Muscle of leg (tissue), 11 donors: Measurements from ENCODE around the gene BCR. TPM values are rescaled to one million over a fixed set of nuclear protein-coding genes. Genes with fewer than 3 reads are reported as not detected.
"Not testable (repeated sequence)": the region's sequence is repeated elsewhere in the genome, so short reads cannot be mapped to it uniquely, and the experiment has no call there.

Experiments
- DNase-seq: peaks from one replicate; pipeline ENCODE4 v3.0.0; 2013
- H3K27ac ChIP-seq: one replicate; pipeline ENCODE4 v1.5.1; 2013; ENCODE audit warnings: mild to moderate bottlenecking, low read length, control low read depth
- H3K27me3 ChIP-seq: one replicate; pipeline ENCODE4 v1.6.1; 2013; ENCODE audit warnings: low read length; ENCODE audit not compliant: control insufficient read depth, insufficient read depth
- H3K36me3 ChIP-seq: one replicate; pipeline ENCODE4 v1.6.1; 2013; ENCODE audit warnings: low read length; ENCODE audit not compliant: control insufficient read depth, insufficient read depth
- H3K4me1 ChIP-seq: one replicate; pipeline ENCODE4 v1.6.1; 2013; ENCODE audit warnings: low read length; ENCODE audit not compliant: control insufficient read depth, insufficient read depth
- H3K4me3 ChIP-seq: one replicate; pipeline ENCODE4 v1.5.1; 2013; ENCODE audit warnings: low read length, control low read depth
- H3K9me3 ChIP-seq: replicated peaks from 2 replicates; pipeline ENCODE4 v1.6.1; 2013; ENCODE audit warnings: low read depth, low read length; ENCODE audit not compliant: control insufficient read depth
- WGBS: methylation state at CpG from one replicate; pipeline ENCODE4 v1.1.5; 2013; ENCODE audit warnings: missing lambda C conversion rate; ENCODE audit not compliant: insufficient coverage; 5-methylcytosine and 5-hydroxymethylcytosine counted together
- polyA plus RNA-seq, 8 donors: library from polyadenylated mRNA; unstranded; fragments of 120-200 nt; gene quantifications; one replicate each; pipeline versions ENCODE4 v1.2.1 to v1.2.3, GENCODE V29; 2013; ENCODE audit warnings: inconsistent platforms in 1 of 8, low replicate concordance in 1 of 8; ENCODE audit not compliant: insufficient read length in 8 of 8, insufficient read depth in 1 of 8
- total RNA-seq: library from RNA; stranded (reverse); fragments of 120-200 nt; gene quantifications from one replicate; pipeline ENCODE4 v1.2.4, GENCODE V29; 2013

BCR gene
- total and polyA plus RNA-seq, 9 donors: 12.7 to 27.0 (median 17.7) TPM

DNA sequence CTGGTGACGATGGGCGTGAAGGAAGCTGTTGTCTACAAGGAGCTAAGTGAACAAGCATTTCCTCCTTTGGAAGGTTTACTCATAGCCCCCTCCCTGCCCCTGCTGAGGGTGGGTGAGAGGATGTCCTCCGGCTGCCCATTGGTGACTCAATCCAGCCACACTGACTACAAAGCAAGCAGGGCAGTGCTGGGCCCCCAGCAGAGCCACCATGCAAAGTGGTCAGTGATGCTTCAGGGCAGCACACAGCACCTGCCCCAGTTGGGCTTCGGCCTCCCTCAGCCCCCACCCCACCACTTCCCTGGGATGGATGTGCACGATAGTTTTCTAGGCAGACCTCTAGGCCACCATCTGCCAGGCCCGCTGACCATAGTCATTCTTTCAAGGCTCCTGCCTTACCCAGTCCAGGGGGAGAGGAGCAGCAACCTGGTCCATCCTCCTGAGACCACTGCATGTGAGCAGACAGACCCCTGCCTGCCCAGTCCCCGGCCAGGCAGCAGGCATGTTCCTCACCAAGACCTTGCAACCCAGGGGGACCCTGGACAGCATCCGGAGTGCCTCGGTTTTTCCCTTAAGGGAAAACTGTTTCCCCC lies 125.1 kb downstream of the BCR start:
- Histone ChIP-seq H3K9me3 (no peaks in the 10 kb centered on the region), H3K27me3 (no peaks in the 10 kb centered on the region), H3K4me1 (no peaks in the 10 kb centered on the region), H3K36me3 (peaks cover 14% of the 10 kb centered on the region), H3K4me3 (no peak overlapping the region), H3K27ac (no peak overlapping the region)
- no peak for DNase-seq
- WGBS: 82% methylated on average over 7 of the region's 9 CpGs

DNA sequence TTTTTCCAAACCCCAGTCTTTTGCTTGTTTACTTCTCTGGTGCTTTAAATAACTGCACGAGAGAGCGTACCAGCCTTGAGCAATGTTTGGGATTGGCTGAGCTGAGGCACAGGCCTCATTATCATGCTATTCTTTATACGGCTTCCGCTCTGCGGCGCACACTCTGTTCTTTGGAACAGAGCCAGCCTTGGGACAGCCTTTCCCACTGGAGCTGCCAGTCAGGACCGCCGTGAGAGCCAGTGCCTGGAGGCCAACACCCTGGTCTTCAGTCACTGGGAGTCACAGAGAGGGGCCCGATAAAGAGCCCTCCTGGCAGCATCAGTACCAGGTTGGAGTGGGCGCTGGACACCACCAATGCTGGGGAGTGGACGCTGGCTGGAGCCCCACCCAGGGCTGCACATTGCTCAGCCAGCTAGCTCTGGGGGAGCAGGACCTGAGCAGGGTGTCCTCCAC lies 125.6 kb downstream of the BCR start:
- no peaks in the 10 kb centered on the region for H3K4me1 ChIP-seq
- 81% methylated on average over 9 of the region's 11 CpGs for WGBS
- H3K27me3 ChIP-seq: no peaks in the 10 kb centered on the region
- peaks cover 14% of the 10 kb centered on the region for H3K36me3 ChIP-seq
- no peak overlapping the region for H3K27ac ChIP-seq
- DNase-seq: peak; percentile 38
- H3K4me3 ChIP-seq: no peak overlapping the region
- H3K9me3 ChIP-seq: no peaks in the 10 kb centered on the region

DNA sequence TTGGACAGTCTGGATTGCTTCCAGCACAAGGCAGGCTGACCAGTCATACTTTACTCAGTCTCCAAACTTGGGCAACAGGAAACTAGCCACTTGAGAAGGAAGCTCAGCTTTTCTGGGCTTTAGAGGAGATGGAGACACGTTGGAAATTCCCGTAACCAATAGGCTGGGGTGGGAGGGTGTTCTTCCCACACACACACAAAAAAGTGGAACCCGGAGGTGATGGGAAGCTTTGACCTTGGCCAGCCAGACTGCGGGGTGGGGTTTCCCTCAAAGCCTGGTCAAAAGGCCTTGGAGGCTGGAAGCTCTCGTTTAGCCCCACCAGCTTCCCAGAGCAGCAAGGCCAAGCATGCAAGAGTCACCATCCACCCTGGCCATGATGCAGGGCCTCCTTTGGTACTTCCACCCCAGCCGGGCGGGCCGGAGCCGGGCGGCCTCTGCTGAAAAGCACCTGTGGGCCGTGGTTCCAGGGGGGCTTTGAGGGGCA lies 126.2 kb downstream of the BCR start:
- H3K4me1 ChIP-seq: no peaks in the 10 kb centered on the region
- no peak for DNase-seq
- H3K36me3 ChIP-seq: peaks cover 13% of the 10 kb centered on the region
- WGBS: 82% methylated on average over 8 of the region's 11 CpGs
- no peaks in the 10 kb centered on the region for H3K27me3 ChIP-seq
- no peak overlapping the region for H3K4me3 ChIP-seq
- no peak overlapping the region for H3K27ac ChIP-seq
- no peaks in the 10 kb centered on the region for H3K9me3 ChIP-seq

DNA sequence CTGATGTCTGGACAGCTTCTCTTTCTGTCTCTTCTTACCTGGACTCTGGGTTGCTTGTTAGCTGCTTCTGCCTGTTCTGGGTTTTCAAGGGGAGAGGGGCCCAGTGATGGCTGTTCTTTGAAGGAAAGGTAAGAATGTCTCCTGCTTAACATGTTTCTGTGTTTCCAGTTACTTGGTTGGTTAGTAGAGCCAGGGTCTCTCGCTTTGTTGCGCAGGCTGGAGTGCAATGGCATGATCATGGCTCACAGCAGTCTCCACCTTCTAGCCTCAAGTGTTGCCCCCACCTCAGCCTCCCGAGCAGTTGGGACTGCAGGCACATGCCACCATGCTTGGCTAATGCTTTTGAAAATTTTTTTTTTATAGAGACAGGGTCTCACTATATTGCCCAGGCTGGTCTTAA lies 126.6 kb downstream of the BCR start:
- Histone ChIP-seq H3K36me3 (peaks cover 10% of the 10 kb centered on the region), H3K27me3 (no peaks in the 10 kb centered on the region), H3K4me3 (no peak overlapping the region), H3K9me3 (no peaks in the 10 kb centered on the region), H3K4me1 (no peaks in the 10 kb centered on the region), H3K27ac (no peak overlapping the region)
- WGBS: no CpG with 5 or more reads among the region's 3 CpGs
- no peak for DNase-seq

DNA sequence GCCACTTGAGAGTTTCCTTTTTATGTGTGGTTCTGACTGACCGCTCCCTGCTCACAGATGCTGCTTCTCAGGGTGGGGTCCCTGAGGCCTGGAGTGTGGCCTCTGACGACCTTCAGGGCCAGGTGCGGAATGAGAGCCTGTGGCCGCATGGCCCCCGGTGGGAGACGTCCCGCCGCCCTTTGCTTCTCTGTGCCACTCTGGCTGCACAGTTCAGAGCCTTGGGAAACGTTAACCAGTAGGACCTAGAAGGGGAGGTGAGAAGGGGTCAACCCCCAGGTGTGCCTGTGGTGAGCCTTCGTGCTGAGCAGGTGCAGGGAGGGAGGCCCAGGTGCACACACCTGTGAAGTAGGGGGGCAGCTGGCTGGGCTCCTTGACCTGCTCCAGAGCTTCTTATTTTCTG lies 127.2 kb downstream of the BCR start:
- not testable (repeated sequence) for DNase-seq, H3K4me3 ChIP-seq, H3K27ac ChIP-seq, H3K36me3 ChIP-seq, H3K27me3 ChIP-seq, H3K4me1 ChIP-seq, H3K9me3 ChIP-seq
- 66% methylated on average over 5 of the region's 10 CpGs for WGBS

DNA sequence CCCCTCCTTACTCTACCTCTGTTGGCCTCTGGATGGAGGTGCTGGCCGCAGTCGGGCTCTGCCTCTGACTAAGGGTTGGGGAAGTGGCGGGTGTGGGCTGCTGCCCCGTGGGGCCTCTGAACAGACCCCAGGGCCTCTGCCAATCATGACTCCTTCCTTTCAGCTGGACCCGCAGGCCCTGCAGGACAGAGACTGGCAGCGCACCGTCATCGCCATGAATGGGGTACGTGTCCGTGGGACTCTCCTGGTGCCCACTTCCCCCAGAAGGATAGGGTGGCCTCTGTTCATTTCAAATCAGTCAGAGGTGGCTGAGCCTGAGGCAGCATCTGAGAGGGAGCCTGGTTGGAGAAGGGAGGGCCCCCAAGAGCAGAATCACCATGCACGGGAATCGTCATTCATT lies 129.0 kb downstream of the BCR start:
- H3K27me3 ChIP-seq, H3K36me3 ChIP-seq, H3K4me1 ChIP-seq, H3K9me3 ChIP-seq, H3K27ac ChIP-seq, H3K4me3 ChIP-seq, DNase-seq: not testable (repeated sequence)
- no CpG with 5 or more reads among the region's 12 CpGs for WGBS

DNA sequence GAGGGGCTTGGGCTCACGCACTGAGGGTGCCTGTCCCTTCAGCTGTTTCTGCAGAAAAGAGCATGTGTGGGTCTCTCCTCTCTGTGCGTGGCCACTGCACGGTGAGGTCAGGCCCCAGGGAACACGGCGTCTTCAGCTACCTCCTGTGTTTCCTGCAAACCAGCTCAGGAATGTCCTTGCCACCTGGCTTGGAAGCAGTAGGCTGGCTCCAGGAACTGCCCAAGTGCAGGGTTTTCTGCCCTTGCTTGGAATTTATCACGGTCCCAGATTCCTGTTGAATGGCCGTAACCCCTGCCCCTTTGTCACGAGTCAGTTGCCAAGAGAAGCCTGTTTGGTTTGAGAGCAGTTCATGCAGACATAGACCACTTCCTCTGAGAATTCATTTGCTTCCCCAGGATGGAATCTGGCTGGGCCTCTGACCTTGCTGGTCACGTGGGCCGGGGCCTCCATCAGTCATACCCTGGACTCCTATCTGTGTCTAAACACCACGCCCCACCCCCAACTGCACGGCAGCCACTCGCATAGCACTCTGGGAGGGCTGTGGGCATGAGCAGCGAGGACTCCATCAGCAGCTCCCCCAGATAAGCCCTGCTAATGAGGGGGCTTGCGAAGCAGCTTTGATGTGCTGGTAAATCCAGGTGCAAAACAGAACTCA lies 130.3 kb downstream of the BCR start:
- WGBS: 51% methylated on average over 2 of the region's 15 CpGs
- H3K27me3 ChIP-seq, H3K4me1 ChIP-seq, H3K9me3 ChIP-seq, DNase-seq, H3K4me3 ChIP-seq, H3K27ac ChIP-seq: not testable (repeated sequence)
- peaks cover 11% of the 10 kb centered on the region for H3K36me3 ChIP-seq

DNA sequence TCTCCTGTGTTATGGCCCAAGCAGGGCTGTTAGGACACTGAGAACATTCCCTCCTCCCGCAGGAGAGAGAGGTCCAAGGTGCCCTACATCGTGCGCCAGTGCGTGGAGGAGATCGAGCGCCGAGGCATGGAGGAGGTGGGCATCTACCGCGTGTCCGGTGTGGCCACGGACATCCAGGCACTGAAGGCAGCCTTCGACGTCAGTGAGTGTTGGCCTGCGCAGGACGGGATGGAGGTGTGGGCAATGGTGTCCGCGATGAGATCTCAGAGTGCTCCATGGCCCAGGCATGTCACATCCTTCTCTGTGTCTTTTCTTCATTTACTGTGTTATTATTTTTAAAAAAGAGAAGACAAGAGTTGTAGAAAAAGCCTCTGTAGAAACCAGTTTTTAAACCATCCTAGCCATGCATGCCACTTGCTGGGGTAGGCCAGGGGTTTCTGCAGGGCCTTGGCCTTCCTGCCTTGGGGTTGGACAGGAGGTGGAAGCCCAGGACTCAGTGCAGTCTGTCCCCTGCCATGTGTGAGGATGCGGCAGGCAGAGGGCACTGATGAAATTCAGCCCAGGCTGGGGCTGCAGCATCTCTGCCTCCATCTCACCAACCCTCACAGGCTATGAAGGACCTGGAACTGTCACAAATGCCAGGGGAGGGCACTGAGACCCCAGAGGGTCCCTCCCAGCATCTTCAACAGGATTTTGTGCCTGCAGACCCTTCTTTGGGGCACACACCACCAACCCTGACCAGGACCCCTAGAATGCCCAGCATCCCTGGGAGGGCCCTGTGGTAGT lies 131.5 kb downstream of the BCR start:
- H3K4me1 ChIP-seq, H3K27ac ChIP-seq, H3K4me3 ChIP-seq, DNase-seq, H3K9me3 ChIP-seq, H3K27me3 ChIP-seq: not testable (repeated sequence)
- 83% methylated on average over 1 of the region's 18 CpGs for WGBS
- peaks cover 11% of the 10 kb centered on the region for H3K36me3 ChIP-seq

DNA sequence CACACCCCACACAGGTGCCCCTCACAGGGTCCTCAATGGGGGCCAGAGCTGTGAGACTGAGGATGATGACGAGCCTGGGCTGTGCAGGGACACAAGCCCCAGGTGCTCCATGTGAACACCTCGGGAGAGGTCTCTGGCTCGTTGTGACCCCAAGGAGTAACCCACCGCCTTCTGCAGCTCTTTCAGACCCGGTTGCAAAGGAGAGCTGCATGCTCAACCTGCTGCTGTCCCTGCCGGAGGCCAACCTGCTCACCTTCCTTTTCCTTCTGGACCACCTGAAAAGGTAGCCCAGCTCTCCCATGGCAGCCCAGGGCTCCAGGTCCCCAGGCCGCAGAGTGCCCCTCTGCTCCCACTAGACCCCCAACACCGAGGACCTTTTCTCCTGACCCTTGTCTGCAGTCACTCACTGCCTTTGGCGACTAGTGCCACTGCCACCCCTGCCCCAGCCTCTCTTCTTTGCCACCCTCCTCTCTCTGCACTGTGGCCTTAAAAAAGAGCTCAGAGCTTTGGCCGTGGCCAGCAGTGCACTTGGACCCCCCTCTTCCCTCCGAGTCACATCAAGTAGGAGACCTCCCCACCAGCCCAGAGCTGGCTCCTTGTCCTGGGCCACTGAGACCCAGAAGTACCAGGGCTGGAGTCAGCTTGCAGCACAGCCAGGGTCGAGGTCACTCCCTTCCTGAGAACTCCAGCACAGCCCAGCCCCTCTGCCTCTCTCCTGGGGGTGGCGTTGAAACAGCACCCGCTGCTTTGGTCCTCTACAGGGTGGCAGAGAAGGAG lies 133.7 kb downstream of the BCR start:
- Histone ChIP-seq H3K9me3 (no peaks in the 10 kb centered on the region), H3K27ac (no peak overlapping the region), H3K36me3 (peaks cover 11% of the 10 kb centered on the region), H3K4me1 (no peaks in the 10 kb centered on the region), H3K27me3 (no peaks in the 10 kb centered on the region), H3K4me3 (no peak overlapping the region)
- 86% methylated on average over 11 of the region's 14 CpGs for WGBS
- DNase-seq: no peak
